Left lung (tissue), 10 donors: ENCODE measurements around the gene CACNA1C. TPM values are rescaled to one million over a fixed set of nuclear protein-coding genes. Genes with fewer than 3 reads are reported as not detected.

Experiments used
- ATAC-seq: fragments of 200-7000 bp; cut with Tn5 transposase; one replicate; pipeline ENCODE4 v1.9.1; 2020; ENCODE audit warnings: moderate library complexity
- DNase-seq, 4 donors: peaks; one replicate each; pipeline ENCODE4 v3.0.0-alpha.2; 2013 to 2020
- H3K27ac ChIP-seq, 2 donors: fragments of 200-600 bp; sonication (generic) in 1 of 2; one replicate each; pipeline versions ENCODE4 v1.5.0 to v1.8.0; 2020 to 2021
- H3K27me3 ChIP-seq, 2 donors: fragments of 200-600 bp; sonication (generic) in 1 of 2; one replicate each; pipeline versions ENCODE4 v1.5.0 to v1.8.0; 2020 to 2021
- H3K36me3 ChIP-seq, 2 donors: fragments of 200-600 bp; sonication (generic) in 1 of 2; one replicate each; pipeline versions ENCODE4 v1.5.0 to v1.8.0; 2020 to 2021
- H3K4me1 ChIP-seq, 2 donors: fragments of 200-600 bp; one replicate each; pipeline ENCODE4 v1.8.0; 2021
- H3K4me3 ChIP-seq, 2 donors: fragments of 200-600 bp; sonication (generic) in 1 of 2; one replicate each; pipeline versions ENCODE4 v1.5.0 to v1.8.0; 2020 to 2021; ENCODE audit warnings: mild to moderate bottlenecking in 1 of 2
- H3K9me3 ChIP-seq, 2 donors: fragments of 200-600 bp; sonication (generic) in 1 of 2; one replicate each; pipeline versions ENCODE4 v1.5.0 to v1.8.0; 2020 to 2021
- CTCF ChIP-seq, 2 donors: fragments of 200-600 bp; sonication (generic) in 1 of 2; IDR thresholded peaks; one replicate each; pipeline versions ENCODE4 v1.5.0 to v1.8.0; 2021; ENCODE audit warnings: antibody characterized with exemption in 2 of 2
- intact Hi-C, 2 donors: fragments of 100-400 bp; cut with DNase I; formaldehyde crosslinking; loops; one replicate each; pipeline versions ENCODE4 v1.11.2 to v1.14.2; 2022
- polyA plus RNA-seq, 6 donors: library from polyadenylated mRNA; unstranded; fragments of 120-200 nt; gene quantifications; one replicate each; pipeline ENCODE4 v1.2.1, GENCODE V29; 2013; ENCODE audit not compliant: insufficient read length in 6 of 6
- total RNA-seq, 2 donors: library from RNA; stranded (reverse); fragmentation: NEBNext Ultra II Directional; extraction: Animal tissue kit (Norgen Biotek cat#: 25700); gene quantifications; one replicate each; pipeline ENCODE4 v1.2.1, GENCODE V29; 2021
- donor health status: DM: no; HTN: yes; CAD: no.
- donor health status: DM: no; HTN: no; CAD: no.

Gene CACNA1C
- total and polyA plus RNA-seq, 8 donors, result 11.9 to 21.9 (median 14.2) TPM

GRCh38 chr12:2622460-2622859, 569.7 kb downstream of the CACNA1C start:
- no peak overlapping the region for H3K27ac ChIP-seq
- intact Hi-C loops, result no loop called here
- no peaks in the 10 kb centered on the region for H3K4me1 ChIP-seq
- H3K4me3 ChIP-seq, result no peak overlapping the region
- no peak for DNase-seq
- ATAC-seq, result no peak
- H3K27me3 ChIP-seq, result peaks cover 0 to 56% of the 10 kb centered on the region in 2 donors
- no peaks in the 10 kb centered on the region for H3K36me3 ChIP-seq
- no peaks in the 10 kb centered on the region for H3K9me3 ChIP-seq
- TF ChIP-seq CTCF (IDR thresholded peaks at IDR 0.05), result no peak

GRCh38 chr12:2623472-2623871, 570.7 kb downstream of the CACNA1C start:
- DNase-seq (no peak), ATAC-seq (no peak)
- Histone ChIP-seq H3K4me1 (no peaks in the 10 kb centered on the region), H3K27me3 (peaks cover 0 to 66% of the 10 kb centered on the region in 2 donors), H3K36me3 (no peaks in the 10 kb centered on the region), H3K4me3 (no peak overlapping the region), H3K27ac (no peak overlapping the region), H3K9me3 (no peaks in the 10 kb centered on the region)
- intact Hi-C loops, result no loop called here
- no peak for TF ChIP-seq CTCF (IDR thresholded peaks at IDR 0.05)

DNA sequence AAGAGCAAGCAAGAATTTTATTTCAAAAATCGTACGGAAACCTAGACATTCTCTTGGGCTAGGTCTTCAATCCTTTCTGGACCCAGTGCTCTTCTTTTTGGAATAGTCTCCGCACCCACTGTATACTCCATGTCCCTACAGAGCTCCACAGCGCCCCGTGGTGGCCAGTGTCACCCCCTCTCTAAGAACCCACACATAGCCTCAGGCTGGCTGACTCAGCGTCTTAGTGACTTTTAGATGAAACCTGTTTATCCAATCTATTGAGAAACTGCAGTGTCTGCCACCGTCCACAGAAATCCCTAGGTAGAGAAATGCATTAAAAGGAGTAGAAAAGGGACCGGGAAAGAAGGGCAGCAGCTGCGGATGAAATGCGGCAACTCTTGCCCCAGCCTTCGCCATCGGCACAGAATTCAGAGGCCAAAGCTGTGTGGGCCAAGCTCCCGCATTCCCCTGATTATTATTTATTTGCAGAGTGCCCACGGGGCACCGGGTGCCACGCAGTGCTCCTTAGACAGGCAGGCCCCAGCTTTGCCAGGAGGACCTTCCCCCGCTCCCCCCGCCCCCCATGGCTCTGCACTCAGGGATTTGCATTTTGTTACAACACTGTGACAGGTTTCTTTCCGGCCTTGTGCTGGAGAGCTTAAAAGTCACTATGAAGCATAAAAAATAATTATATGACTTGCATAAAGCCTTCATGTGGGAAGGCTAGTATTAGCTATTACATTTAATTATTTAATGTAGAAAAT, 571.9 kb downstream of the CACNA1C start:
- no peak overlapping the region for H3K27ac ChIP-seq
- H3K36me3 ChIP-seq, result no peaks in the 10 kb centered on the region
- peaks cover 0 to 72% of the 10 kb centered on the region in 2 donors for H3K27me3 ChIP-seq
- H3K4me1 ChIP-seq, result no peaks in the 10 kb centered on the region
- no peak for DNase-seq
- TF ChIP-seq CTCF (IDR thresholded peaks at IDR 0.05), result no peak
- intact Hi-C loops, result no loop called here
- no peak overlapping the region for H3K4me3 ChIP-seq
- ATAC-seq, result no peak
- no peaks in the 10 kb centered on the region for H3K9me3 ChIP-seq

DNA sequence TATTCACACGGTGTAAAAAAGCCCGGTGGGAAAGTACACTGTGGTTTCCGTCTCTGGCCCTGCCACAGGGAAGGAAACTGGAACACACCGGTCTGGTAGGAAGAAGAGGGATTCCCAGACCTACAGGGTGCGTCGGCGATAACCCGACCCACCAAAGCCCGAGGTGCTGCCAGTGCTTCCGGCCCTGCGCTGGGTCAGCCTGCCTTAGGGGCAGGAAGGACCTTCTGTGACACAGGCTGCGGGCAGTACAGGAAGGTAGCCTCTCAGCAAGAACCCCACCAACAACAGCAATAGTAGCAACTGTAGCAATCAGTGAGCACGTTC, 572.5 kb downstream of the CACNA1C start:
- Histone ChIP-seq H3K27me3 (peaks cover 0 to 72% of the 10 kb centered on the region in 2 donors), H3K36me3 (no peaks in the 10 kb centered on the region), H3K9me3 (no peaks in the 10 kb centered on the region), H3K4me1 (no peaks in the 10 kb centered on the region), H3K27ac (no peak overlapping the region), H3K4me3 (no peak overlapping the region)
- no peak for ATAC-seq
- intact Hi-C loops, result no loop called here
- DNase-seq, result no peak
- no peak for TF ChIP-seq CTCF (IDR thresholded peaks at IDR 0.05)

GRCh38 chr12:2627076-2627834, 574.5 kb downstream of the CACNA1C start:
- DNase-seq (no peak), ATAC-seq (no peak)
- intact Hi-C loops, result no loop called here
- Histone ChIP-seq H3K4me1 (no peaks in the 10 kb centered on the region), H3K4me3 (no peak overlapping the region), H3K9me3 (no peaks in the 10 kb centered on the region), H3K27ac (no peak overlapping the region), H3K27me3 (peaks cover 0 to 62% of the 10 kb centered on the region in 2 donors), H3K36me3 (no peaks in the 10 kb centered on the region)
- no peak for TF ChIP-seq CTCF (IDR thresholded peaks at IDR 0.05)
